ENCODE data around the gene RUSC1. TPM values are rescaled to one million over a fixed set of nuclear protein-coding genes. Genes with fewer than 3 reads are reported as not detected.
"Not testable (repeated sequence)": the region's sequence is repeated elsewhere in the genome, so short reads cannot be mapped to it uniquely, and the experiment has no call there.

RUSC1 gene
- total RNA-seq, 2 donors from 2014 or later: 20.2 to 23.9 TPM

GRCh38 chr1:155326020-155326526, 5.4 kb downstream of the RUSC1 start:
- Histone ChIP-seq H3K36me3 (peaks cover 31% of the 10 kb centered on the region), H3K27me3 (no peaks in the 10 kb centered on the region), H3K27ac (no peak overlapping the region), H3K4me3 (no peak overlapping the region), H3K9me3 (no peaks in the 10 kb centered on the region), H3K4me1 (peaks cover 0 to 33% of the 10 kb centered on the region in 2 donors)
- TF ChIP-seq, protein P1, sequence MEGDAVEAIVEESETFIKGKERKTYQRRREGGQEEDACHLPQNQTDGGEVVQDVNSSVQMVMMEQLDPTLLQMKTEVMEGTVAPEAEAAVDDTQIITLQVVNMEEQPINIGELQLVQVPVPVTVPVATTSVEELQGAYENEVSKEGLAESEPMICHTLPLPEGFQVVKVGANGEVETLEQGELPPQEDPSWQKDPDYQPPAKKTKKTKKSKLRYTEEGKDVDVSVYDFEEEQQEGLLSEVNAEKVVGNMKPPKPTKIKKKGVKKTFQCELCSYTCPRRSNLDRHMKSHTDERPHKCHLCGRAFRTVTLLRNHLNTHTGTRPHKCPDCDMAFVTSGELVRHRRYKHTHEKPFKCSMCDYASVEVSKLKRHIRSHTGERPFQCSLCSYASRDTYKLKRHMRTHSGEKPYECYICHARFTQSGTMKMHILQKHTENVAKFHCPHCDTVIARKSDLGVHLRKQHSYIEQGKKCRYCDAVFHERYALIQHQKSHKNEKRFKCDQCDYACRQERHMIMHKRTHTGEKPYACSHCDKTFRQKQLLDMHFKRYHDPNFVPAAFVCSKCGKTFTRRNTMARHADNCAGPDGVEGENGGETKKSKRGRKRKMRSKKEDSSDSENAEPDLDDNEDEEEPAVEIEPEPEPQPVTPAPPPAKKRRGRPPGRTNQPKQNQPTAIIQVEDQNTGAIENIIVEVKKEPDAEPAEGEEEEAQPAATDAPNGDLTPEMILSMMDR (IDR thresholded peaks at IDR 0.05): no peak
- no peak for DNase-seq (ENCODE audit: low spot score)

DNA sequence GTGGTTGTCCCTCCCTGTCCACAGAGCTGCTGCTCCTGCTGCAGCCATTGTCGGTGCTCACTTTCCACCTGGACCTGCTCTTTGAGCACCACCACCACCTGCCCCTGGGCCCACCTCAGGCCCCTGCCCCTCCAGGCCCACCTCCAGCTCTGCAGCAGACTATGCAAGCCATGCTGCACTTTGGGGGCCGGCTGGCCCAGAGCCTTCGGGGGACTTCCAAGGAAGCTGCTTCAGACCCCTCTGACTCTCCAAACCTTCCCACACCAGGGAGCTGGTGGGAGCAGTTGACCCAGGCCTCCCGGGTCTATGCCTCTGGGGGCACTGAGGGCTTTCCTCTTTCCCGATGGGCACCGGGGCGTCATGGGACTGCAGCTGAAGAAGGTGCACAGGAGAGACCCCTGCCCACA, 5.9 kb downstream of the RUSC1 start:
- Histone ChIP-seq H3K4me1 (peaks cover 0 to 27% of the 10 kb centered on the region in 2 donors), H3K27ac (no peak overlapping the region)
- no peak for DNase-seq (ENCODE audit: low spot score)

DNA sequence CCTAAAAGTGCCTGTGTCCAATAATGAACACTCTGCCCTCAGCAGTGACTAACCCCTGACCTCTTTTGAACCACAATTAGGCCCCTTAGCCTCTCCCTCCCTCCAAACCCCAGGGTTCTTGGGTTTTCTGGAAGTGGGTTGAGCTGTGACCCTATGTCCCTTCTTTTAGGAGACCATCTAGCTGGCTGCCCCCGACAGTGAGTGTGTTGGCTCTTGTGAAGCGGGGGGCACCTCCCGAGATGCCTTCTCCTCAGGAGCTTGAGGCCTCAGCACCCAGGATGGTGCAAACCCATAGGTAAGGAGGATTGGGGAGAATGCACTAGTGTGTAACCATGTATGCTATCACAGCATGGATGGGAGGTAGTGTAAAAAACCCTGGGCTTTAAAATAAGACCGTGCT, 7.3 kb downstream of the RUSC1 start:
- Histone ChIP-seq H3K4me3 (no peak overlapping the region), H3K27ac (no peak overlapping the region), H3K9me3 (no peaks in the 10 kb centered on the region), H3K4me1 (peaks cover 0 to 15% of the 10 kb centered on the region in 2 donors), H3K36me3 (peaks cover 33% of the 10 kb centered on the region), H3K27me3 (no peaks in the 10 kb centered on the region)
- TF ChIP-seq, protein P1 (IDR thresholded peaks at IDR 0.05): no peak
- DNase-seq (ENCODE audit: low spot score): no peak

More for the DNA sequence above, 5.9 kb downstream of the RUSC1 start:
- Histone ChIP-seq H3K36me3 (peaks cover 33% of the 10 kb centered on the region), H3K4me3 (no peak overlapping the region), H3K9me3 (no peaks in the 10 kb centered on the region), H3K27me3 (no peaks in the 10 kb centered on the region)
- TF ChIP-seq, protein P1 (IDR thresholded peaks at IDR 0.05): no peak

- Histone ChIP-seq H3K36me3 (peaks cover 33% of the 10 kb centered on the region), H3K4me1 (peaks cover 0 to 15% of the 10 kb centered on the region in 2 donors)
- DNase-seq (ENCODE audit: low spot score); H3K4me3 ChIP-seq; H3K27me3 ChIP-seq; H3K27ac ChIP-seq; H3K9me3 ChIP-seq: not testable (repeated sequence)
Observed at GRCh38 chr1:155328856-155329255, 8.2 kb downstream of the RUSC1 start.

- Histone ChIP-seq H3K27me3 (no peaks in the 10 kb centered on the region), H3K4me1 (peaks cover 0 to 10% of the 10 kb centered on the region in 2 donors), H3K36me3 (peaks cover 33% of the 10 kb centered on the region), H3K4me3 (no peak overlapping the region), H3K27ac (no peak overlapping the region), H3K9me3 (no peaks in the 10 kb centered on the region)
- no peak for DNase-seq (ENCODE audit: low spot score)
- TF ChIP-seq, protein P1 (IDR thresholded peaks at IDR 0.05): no peak
Observed at GRCh38 chr1:155329980-155330598, 9.4 kb downstream of the RUSC1 start.

GRCh38 chr1:155334962-155335361, 14.3 kb downstream of the RUSC1 start:
- no peak for DNase-seq (ENCODE audit: low spot score)
- Histone ChIP-seq H3K4me1 (no peaks in the 10 kb centered on the region), H3K9me3 (no peaks in the 10 kb centered on the region), H3K27ac (no peak overlapping the region), H3K36me3 (peaks cover 45% of the 10 kb centered on the region), H3K27me3 (no peaks in the 10 kb centered on the region), H3K4me3 (no peak overlapping the region)
- TF ChIP-seq, protein P1 (IDR thresholded peaks at IDR 0.05): no peak

Measured in right atrium auricular region (tissue), 2 donors.